NOMO-1 (cell line): ENCODE data around the gene C9.

ENCODE experiments used
- DNase-seq, 2 experiments: peaks; one replicate each; lab custom pipeline; 2025; ENCODE audit not compliant: unreplicated experiment in 2 of 2; lab: John Stamatoyannopoulos, UW

The C9 gene

GRCh38 chr5:39376293-39376714 lies 12.0 kb upstream of the C9 start:
- DNase-seq: peak; percentile 47 to 87

DNA sequence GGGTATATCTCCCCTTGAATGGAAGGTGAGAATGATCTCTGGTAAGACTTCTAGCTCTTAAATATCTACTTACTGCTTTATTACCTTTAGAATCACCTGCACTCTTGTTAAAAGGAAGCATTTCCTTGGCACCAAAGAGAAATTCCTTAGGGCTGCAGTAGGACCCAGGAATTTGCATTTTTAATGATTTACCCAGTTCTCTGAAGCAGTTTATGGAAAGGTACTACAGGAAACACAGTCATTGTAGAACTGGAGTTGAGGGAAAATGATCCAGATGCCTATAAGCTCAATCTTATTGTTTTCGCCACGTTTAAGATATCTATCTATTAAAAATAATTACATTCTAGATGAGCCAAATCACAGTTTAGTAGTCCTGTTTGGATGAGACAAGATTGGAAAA lies 9.5 kb upstream of the C9 start:
- no peak for DNase-seq

GRCh38 chr5:39371367-39371635 lies 7.0 kb upstream of the C9 start:
- no peak for DNase-seq

DNA sequence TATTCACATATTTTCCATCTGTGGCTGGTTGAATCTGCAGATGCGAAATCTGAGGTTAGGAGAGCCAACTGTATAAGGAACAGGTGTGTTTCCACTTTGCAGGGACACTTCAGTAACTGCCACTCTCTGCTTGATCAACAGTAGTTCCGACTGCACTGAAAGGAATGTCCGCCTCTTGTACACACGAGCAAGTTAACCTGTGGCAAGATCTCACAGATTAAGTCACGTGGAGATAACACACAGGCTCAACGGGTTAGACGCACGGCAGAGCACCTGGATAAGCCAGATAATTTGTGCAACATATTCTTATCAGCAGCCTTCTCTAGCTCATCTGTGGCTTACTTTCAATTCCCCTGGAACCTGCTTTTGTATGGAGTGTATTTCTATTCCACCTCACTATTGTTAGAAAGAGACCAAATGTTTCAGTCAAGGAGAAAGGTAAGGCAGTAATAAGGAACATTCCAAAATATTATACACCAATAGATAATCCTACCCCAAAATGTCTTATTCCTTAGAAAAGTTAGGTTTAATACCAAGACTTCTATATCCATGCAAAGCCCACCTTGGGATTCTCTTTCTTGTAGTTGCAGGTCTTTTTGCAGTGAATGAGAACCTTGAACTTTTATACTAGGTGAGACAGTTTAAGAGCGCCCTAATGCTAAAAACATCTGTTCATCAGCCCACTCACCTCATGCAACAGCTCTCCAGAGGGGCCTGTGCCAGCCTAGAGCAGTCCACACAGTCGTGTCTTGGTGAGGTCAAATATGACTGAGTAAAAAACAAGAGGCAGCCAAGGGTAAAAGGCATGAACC lies 6.5 kb upstream of the C9 start:
- DNase-seq: no peak

DNA sequence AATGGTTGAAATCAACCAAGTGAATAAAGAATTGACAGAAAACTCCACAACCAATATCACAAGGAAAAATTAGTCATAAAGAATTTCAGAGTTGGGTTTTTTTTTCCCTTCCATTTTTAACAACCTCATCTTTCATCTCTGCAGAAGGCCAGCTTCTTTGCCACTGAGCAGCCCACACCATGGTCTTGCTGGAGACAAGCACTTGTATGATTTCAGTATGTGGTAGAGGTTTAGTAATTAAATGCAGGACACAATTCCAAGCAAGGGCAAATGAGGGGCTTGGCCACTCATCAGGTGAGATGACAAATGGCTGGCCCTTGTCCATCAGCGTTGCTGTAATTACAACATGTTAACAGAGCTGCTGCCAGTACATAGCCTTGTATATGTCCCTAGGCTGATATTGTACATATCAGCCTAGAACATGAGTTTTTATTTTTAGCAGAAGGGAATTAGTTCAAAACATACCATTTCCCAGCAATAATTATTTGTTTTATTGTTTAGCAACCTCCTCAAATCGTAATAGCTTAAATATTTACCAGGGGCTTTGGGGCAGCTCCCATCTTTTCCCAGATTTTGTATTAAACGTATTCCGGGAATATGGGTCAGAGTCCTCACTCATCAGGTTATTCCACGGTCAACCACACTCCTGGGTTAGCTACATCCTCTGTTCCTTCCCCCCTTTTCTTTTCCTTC lies 5.0 kb upstream of the C9 start:
- DNase-seq: no peak

GRCh38 chr5:39368116-39368515 lies 3.8 kb upstream of the C9 start:
- no peak for DNase-seq

DNA sequence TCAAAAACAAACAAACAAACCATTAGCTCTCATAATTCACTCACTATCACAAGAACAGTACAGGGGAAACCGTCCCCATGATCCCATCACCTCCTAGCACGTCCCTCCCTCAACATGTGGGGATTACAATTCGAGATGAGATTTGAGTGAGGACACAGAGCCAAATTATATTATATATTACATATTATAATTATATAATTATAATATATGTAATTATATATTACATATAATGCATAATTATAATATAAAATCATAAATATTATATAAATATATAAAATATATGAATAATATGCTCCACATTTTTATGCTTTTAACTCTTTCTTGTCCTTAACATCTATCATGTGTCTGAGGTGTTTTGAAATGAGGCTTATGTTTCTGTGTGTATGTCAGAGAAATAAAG lies 3.4 kb upstream of the C9 start:
- DNase-seq: no peak

DNA sequence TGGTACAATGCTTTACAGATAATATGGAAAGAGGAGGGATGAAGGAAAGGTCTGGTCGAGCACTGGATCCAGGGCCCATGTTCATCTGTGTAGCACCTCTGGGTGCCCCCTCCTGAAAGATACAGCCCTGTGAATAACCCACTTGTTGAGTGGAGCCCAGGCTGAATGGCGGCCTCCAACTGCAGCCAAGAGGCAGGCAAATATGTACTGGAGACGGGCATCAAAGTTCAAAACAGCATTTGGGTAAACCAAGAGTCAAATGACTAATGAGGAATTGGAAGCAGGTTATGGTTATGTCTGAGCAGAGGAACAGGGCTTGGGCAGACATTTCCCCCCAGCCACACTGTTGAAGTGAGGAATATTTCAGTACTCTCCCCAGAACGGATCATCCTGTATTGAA lies 1.1 kb downstream of the C9 start:
- DNase-seq: no peak

- DNase-seq: no peak
These were observed 1.6 kb downstream of the C9 start for GRCh38 chr5:39362646-39363045.

GRCh38 chr5:39361306-39361705 lies 3.0 kb downstream of the C9 start:
- DNase-seq: no peak

GRCh38 chr5:39360471-39361111 lies 3.7 kb downstream of the C9 start:
- peak in 1 of 2 experiments; percentile 29 for DNase-seq

GRCh38 chr5:39356263-39356662 lies 8.0 kb downstream of the C9 start:
- DNase-seq: no peak

GRCh38 chr5:39355324-39355723 lies 9.0 kb downstream of the C9 start:
- no peak for DNase-seq

DNA sequence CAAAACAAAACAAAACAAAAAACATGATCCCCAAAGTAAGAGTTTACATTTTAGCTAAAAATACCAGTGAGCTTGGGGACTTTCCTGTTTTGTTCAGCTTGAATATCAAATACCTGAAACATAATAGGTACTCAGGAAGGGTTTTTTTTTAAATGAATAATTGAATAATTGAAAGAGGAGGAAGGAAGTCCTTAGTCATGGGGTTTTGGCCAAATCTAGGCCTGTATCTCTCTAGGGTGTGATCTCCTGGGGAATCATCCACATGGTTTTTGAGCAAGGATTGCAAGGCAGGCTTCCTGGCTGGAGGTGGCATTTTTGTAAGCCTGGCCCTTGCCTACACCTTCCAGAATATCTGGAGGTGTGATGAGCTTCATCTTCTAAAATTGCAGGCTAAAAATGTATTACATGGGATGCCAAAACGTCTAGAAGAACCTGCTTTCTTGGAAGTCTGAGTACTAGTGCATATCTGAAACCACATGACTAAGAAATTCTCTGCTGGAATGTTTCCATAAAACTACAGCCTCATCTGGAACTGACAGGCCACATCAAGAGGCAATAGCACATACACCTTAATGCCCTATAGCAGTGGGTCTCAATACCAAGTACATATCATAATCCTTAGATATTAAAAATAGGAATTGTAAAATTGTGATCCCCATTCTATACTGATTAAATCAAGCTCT lies 10.4 kb downstream of the C9 start:
- no peak for DNase-seq

DNA sequence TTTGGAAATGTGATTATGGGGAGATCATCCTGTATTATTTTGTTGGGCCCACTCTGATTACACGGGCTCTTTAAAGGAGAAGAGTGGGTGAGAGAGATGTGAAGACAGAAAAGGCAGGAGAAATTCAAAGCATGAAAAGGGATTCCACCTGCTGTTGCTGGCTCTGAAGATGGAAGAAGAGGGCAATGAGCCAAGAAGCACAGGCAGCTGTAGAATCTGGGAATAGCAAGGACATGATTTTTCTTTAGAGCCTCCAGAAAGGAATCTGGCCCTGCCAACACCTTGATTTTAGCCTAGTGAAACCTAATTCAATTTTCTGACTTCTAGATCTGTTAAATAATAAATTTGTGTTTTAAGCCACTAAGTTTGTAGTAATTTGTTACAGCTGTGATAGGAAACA lies 11.3 kb downstream of the C9 start:
- DNase-seq: no peak

DNA sequence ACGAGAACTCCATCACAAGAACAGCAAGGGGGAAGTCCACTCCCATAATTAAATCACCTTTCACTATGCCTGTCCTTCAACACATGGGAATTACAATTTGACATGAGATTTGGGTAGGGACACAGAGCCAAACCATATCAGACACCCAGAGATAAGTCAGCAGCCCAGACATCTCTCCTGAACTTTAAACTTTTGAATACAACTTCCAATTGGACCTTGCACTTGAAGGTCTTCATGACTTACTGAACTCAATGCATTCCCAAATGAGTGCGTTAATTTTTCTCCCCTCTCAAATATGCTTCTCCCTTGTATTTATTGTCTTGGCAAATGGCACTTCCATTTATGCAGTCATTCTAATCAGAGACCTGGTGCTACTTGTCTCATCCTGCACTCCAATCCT lies 12.1 kb downstream of the C9 start:
- DNase-seq: no peak

GRCh38 chr5:39349484-39349883 lies 14.8 kb downstream of the C9 start:
- DNase-seq: no peak

GRCh38 chr5:39342460-39342859 lies 21.8 kb downstream of the C9 start:
- no peak for DNase-seq

GRCh38 chr5:39341896-39342295 lies 22.4 kb downstream of the C9 start:
- no peak for DNase-seq

GRCh38 chr5:39340506-39340905 lies 23.8 kb downstream of the C9 start:
- DNase-seq: no peak

DNA sequence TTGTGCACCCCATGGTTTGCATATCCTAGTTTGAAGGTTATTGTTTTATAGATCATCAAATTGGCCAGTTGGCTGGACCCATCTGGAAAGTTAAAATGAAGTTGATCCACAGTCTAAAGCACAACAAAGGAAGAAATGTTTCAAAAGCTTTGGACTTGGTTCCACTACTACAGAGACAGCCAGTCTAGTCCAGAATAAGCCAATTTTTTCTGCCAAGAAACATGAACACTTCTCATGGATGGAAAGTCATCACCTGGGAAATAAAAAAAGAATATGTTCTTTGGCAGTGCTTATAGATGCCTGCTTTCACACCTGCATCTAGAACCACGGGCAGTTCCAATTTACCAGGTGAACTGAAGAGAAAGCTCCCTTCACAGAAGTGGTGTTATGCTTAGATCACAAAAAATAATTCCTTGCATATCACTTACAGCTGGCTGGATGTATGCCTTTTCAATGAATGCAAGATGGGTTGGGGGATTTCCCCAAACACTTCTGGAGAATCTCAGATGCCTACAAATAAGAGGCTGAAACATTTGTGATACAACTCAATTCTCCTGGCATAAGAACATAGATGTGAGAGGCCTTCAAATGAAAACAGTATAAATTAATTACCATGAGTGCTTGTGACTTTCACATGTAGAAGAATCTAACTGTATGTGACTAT lies 26.9 kb downstream of the C9 start:
- DNase-seq: no peak
